Liver (tissue), 9 donors: Measurements from ENCODE around the gene RGS3. TPM values are rescaled to one million over a fixed set of nuclear protein-coding genes. Genes with fewer than 3 reads are reported as not detected.

Experiments used
- DNase-seq: peaks from one replicate; pipeline ENCODE4 v3.0.0-alpha.2; 2017; ENCODE audit warnings: low spot score
- H3K27ac ChIP-seq, 2 donors: one replicate each; pipeline ENCODE4 v1.7.0; 2013; ENCODE audit warnings: inconsistent platforms in 2 of 2, low read length in 2 of 2, control low read depth in 1 of 2, low read depth in 1 of 2, mild to moderate bottlenecking in 1 of 2
- H3K27me3 ChIP-seq, 4 donors: one replicate each; pipeline versions ENCODE4 v1.6.1 to v1.7.0; 2013; ENCODE audit warnings: low read length in 3 of 4, inconsistent platforms in 1 of 4, mild to moderate bottlenecking in 1 of 4, moderate library complexity in 1 of 4; ENCODE audit not compliant: control insufficient read depth in 4 of 4, insufficient read depth in 4 of 4
- H3K36me3 ChIP-seq, 4 donors: one replicate each; pipeline versions ENCODE4 v1.6.1 to v1.7.0; 2013; ENCODE audit warnings: low read length in 3 of 4, mild to moderate bottlenecking in 3 of 4, low read depth in 1 of 4, moderate library complexity in 1 of 4; ENCODE audit not compliant: control insufficient read depth in 4 of 4, insufficient read depth in 3 of 4
- H3K4me1 ChIP-seq, 4 donors: one replicate each; pipeline versions ENCODE4 v1.6.1 to v1.7.0; 2013; ENCODE audit warnings: low read length in 3 of 4, mild to moderate bottlenecking in 3 of 4, moderate library complexity in 1 of 4; ENCODE audit not compliant: control insufficient read depth in 4 of 4, insufficient read depth in 4 of 4
- H3K4me3 ChIP-seq, 3 donors: one replicate each; pipeline versions ENCODE4 v1.6.1 to v1.7.0; 2013; ENCODE audit warnings: low read length in 3 of 3, control low read depth in 1 of 3, low read depth in 1 of 3, mild to moderate bottlenecking in 1 of 3
- H3K9ac ChIP-seq, 2 donors: one replicate each; pipeline ENCODE4 v1.7.0; 2013; ENCODE audit warnings: low read length in 2 of 2, mild to moderate bottlenecking in 2 of 2, moderate library complexity in 2 of 2, control low read depth in 1 of 2, low read depth in 1 of 2
- H3K9me3 ChIP-seq, 4 donors: one replicate each; pipeline versions ENCODE4 v1.6.1 to v1.7.0; 2013; ENCODE audit warnings: low read length in 3 of 4; ENCODE audit not compliant: control insufficient read depth in 4 of 4
- ATF3 ChIP-seq: IDR thresholded peaks from 2 replicates; pipeline ENCODE4 v1.6.1; 2016; ENCODE audit warnings: antibody characterized with exemption
- CTCF ChIP-seq: fragments of 150-350 bp; IDR thresholded peaks from 2 replicates; pipeline ENCODE4 v1.5.1; 2017; ENCODE audit warnings: improper control_type of control experiment, low read depth, low read length; ENCODE audit not compliant: missing input control
- EGR1 ChIP-seq, 2 donors: IDR thresholded peaks; 2 replicates each; pipeline ENCODE4 v1.6.1; 2016 to 2018; ENCODE audit warnings: antibody characterized with exemption in 2 of 2, low read depth in 2 of 2
- FOXA1 ChIP-seq: IDR thresholded peaks from 2 replicates; pipeline ENCODE4 v1.6.1; 2016; ENCODE audit warnings: antibody characterized with exemption
- FOXA2 ChIP-seq: IDR thresholded peaks from 2 replicates; pipeline ENCODE4 v1.6.1; 2016; ENCODE audit warnings: antibody characterized with exemption
- GABPA ChIP-seq, 2 donors: IDR thresholded peaks in 1 of 2; conservative IDR thresholded peaks in 1 of 2; 2 replicates each; pipeline ENCODE4 v1.6.1; 2016; ENCODE audit warnings: antibody characterized with exemption in 2 of 2, mild to moderate bottlenecking in 1 of 2, moderate library complexity in 1 of 2
- HNF4A ChIP-seq, 2 donors: conservative IDR thresholded peaks; 2 replicates each; pipeline ENCODE4 v1.6.1; 2016; ENCODE audit warnings: antibody characterized with exemption in 2 of 2, mild to moderate bottlenecking in 2 of 2
- JUND ChIP-seq, 2 donors: IDR thresholded peaks; 2 replicates each; pipeline ENCODE4 v1.6.1; 2016; ENCODE audit warnings: antibody characterized with exemption in 2 of 2
- NR2F2 ChIP-seq: IDR thresholded peaks from 2 replicates; pipeline ENCODE4 v1.6.1; 2016; ENCODE audit warnings: antibody characterized with exemption
- RAD21 ChIP-seq, 2 donors: IDR thresholded peaks; 2 replicates each; pipeline ENCODE4 v1.6.1; 2016; ENCODE audit warnings: antibody characterized with exemption in 2 of 2, mild to moderate bottlenecking in 2 of 2
- REST ChIP-seq: IDR thresholded peaks from 2 replicates; pipeline ENCODE4 v1.6.1; 2016; ENCODE audit warnings: antibody characterized with exemption, mild to moderate bottlenecking
- RXRA ChIP-seq, 2 donors: IDR thresholded peaks; 2 replicates each; pipeline ENCODE4 v1.6.1; 2017 to 2018; ENCODE audit warnings: antibody characterized with exemption in 2 of 2, mild to moderate bottlenecking in 1 of 2
- SP1 ChIP-seq: IDR thresholded peaks from 2 replicates; pipeline ENCODE4 v1.6.1; 2018; ENCODE audit warnings: antibody characterized with exemption, mild to moderate bottlenecking
- YY1 ChIP-seq: IDR thresholded peaks from 2 replicates; pipeline ENCODE4 v1.6.1; 2016; ENCODE audit warnings: antibody characterized with exemption, mild to moderate bottlenecking
- ZBTB33 ChIP-seq: IDR thresholded peaks from 2 replicates; pipeline ENCODE4 v1.6.1; 2016; ENCODE audit warnings: antibody characterized with exemption
- WGBS: extraction: QIAGEN DNeasy Blood & Tissue Kit; methylation state at CpG from one replicate; pipeline ENCODE4 v1.1.7; 2013; 5-methylcytosine and 5-hydroxymethylcytosine counted together
- polyA plus RNA-seq, 2 donors: library from polyadenylated mRNA; stranded (reverse) in 1 of 2; unstranded in 1 of 2; fragments of 200-250 nt in 1 of 2; fragments of >200 nt in 1 of 2; fragmentation: Nextera tagmentation in 1 of 2; extraction: Ambion mirVana in 1 of 2; gene quantifications; one replicate each; pipeline versions ENCODE4 v1.2.1 to v1.2.3, GENCODE V29; 2013 to 2015
- total RNA-seq, 2 donors: library from RNA; depleted of rRNA; stranded (reverse); fragments of >200 nt; gene quantifications; one replicate each; pipeline ENCODE4 v1.2.3, GENCODE V29; 2014
- donor health status: healthy.
- donor health status: healthy.
- donor health status: healthy.
- donor health status: healthy.
- donor health status: healthy.

The RGS3 gene
- total and polyA plus RNA-seq, 4 donors, result 13.0 to 65.0 (median 28.3) TPM

GRCh38 chr9:113425072-113425471 lies 38.5 kb upstream of the RGS3 start:
- H3K27me3 ChIP-seq, result no peaks in the 10 kb centered on the region
- H3K9me3 ChIP-seq, result no peaks in the 10 kb centered on the region
- H3K27ac ChIP-seq, result no peak overlapping the region
- no peak overlapping the region for H3K4me3 ChIP-seq
- H3K9ac ChIP-seq, result no peak overlapping the region
- H3K4me1 ChIP-seq, result no peaks in the 10 kb centered on the region
- no peak for DNase-seq
- TF ChIP-seq RAD21 (IDR thresholded peaks at IDR 0.05) (no peak), FOXA2 (no peak), JUND (IDR thresholded peaks at IDR 0.05) (no peak), YY1 (no peak), EGR1 (IDR thresholded peaks at IDR 0.05; ENCODE audit: low read depth in 2 of 2) (no peak), NR2F2 (no peak), REST (no peak), GABPA (IDR thresholded peaks at IDR 0.05 in 1 of 2, conservative IDR thresholded peaks at IDR 0.05 in 1 of 2) (no peak), RXRA (IDR thresholded peaks at IDR 0.05) (no peak), ZBTB33 (no peak), ATF3 (no peak), CTCF (no peak)
- 61% methylated on average over 2 of the region's 2 CpGs for WGBS
- no peaks in the 10 kb centered on the region for H3K36me3 ChIP-seq

GRCh38 chr9:113426701-113427100 lies 36.8 kb upstream of the RGS3 start:
- no peaks in the 10 kb centered on the region for H3K27me3 ChIP-seq
- no peak for TF ChIP-seq JUND (IDR thresholded peaks at IDR 0.05)
- no peak for TF ChIP-seq RXRA (IDR thresholded peaks at IDR 0.05)
- no peak for TF ChIP-seq HNF4A (conservative IDR thresholded peaks at IDR 0.05)
- no peak for TF ChIP-seq RAD21 (IDR thresholded peaks at IDR 0.05)
- no peak for TF ChIP-seq GABPA (IDR thresholded peaks at IDR 0.05 in 1 of 2, conservative IDR thresholded peaks at IDR 0.05 in 1 of 2)
- no peak for TF ChIP-seq FOXA1
- no peak for TF ChIP-seq SP1
- H3K4me1 ChIP-seq, result no peaks in the 10 kb centered on the region
- H3K36me3 ChIP-seq, result no peaks in the 10 kb centered on the region
- H3K4me3 ChIP-seq, result no peak overlapping the region
- no peak for DNase-seq
- no peak overlapping the region for H3K9ac ChIP-seq
- 76% methylated on average over 1 of the region's 1 CpG for WGBS
- H3K27ac ChIP-seq, result no peak overlapping the region
- no peaks in the 10 kb centered on the region for H3K9me3 ChIP-seq
